GM10847 (cell line): ENCODE data around the gene SIK2.

Experiments
- POLR2A ChIP-seq: IDR thresholded peaks from 2 replicates; pipeline ENCODE4 v1.6.1; 2011; ENCODE audit not compliant: insufficient read length; ENCODE audit errors: extremely low read depth

The SIK2 gene

DNA sequence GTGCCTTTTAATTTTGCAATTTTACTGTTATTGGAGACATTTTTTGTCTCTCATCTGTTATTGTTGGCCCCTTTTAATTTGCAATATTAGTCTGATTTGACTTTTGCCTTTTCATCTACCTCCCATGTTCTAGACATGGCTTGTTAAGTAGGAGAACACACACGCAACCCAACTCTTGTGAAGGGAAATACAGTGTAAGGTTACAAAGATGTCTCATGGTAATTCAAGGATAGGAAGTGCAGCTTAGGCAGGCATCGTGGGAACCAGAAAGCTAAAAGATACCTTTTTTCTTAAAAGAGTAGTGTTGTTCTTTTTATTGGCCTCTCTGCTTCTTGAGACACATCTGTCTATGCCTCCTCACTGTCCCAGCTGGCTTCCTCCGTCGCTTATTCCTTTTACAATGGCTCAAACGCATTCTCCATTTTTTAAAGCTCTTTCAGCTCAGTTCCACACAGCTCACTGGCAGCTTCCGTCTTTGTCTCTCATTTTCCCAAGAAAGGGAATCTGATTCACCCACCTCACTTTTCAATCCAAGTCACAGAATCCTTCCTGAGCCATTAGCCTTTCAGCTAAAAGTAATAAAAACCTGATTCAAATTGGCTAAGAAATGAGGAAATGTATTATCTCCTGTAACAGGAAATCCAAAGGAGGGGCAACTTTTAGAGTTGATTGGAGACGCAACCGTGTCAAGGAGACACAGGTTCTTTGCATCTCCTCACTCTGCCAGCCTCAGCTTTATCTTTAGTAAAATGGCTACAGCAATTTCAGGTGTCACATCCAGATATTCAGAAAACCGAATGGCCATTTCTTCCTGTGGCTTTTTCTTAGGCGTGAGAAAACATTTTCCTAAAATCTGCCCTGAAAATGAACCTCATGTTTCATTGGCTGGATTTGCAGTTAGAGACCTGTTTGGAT, 57.2 kb downstream of the SIK2 start:
- no peak for TF ChIP-seq POLR2A

DNA sequence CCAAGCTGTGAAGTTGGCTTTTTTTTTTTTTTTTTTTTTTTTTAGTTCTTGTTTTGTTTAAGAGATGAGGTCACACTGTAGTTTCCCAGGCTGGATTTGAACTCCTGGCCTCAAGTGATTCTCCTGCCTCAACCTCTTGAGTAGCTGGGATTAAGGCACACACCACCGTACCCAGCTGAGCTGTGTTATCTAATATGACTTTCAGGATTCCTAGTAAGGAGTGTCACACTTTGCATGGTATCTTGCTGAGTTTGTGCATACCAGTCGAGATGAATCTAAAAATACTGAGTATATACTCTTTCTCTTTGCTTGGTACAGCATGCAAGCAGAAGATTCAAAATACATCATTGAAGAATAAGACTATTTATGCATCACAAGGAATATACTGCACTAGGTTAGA, 58.6 kb downstream of the SIK2 start:
- TF ChIP-seq POLR2A, result no peak

DNA sequence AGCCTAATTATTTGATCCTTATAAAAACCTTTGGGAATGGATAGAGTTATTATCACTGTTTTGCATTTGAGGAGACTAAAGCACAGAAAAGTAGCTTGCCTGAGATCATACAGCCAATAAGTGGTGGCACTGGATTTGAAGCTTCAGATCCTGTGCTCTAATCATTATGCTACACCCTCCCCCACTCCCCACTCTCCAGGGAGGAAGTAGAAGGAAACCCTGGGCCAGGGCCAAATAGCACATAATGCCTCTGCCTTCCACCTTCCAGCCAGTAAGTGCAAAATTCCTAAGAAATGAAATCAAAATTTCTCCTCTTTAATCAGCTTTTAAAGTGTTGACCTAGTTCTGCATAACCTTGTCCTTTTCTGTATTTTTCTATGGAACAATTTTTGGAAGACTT, 61.6 kb downstream of the SIK2 start:
- TF ChIP-seq POLR2A, result no peak

DNA sequence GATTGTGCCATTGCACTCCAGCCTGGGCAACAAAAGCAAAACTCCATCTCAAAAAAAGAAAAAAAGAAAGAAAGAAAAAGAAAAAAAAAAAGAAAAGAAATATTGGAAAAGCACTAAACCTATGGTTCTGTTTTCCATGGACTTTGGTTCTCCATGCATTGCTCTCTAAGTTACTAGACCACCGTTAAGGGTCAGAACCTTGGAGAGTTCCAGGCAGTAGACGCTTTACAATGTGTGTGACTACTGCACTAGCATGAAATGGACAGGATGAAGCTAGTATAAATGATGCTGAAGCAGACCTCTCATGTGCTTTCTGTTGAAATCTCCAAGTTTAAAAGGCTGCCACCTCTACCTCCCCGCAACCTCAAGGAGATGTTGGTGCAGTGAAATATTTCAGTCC, 63.5 kb downstream of the SIK2 start:
- TF ChIP-seq POLR2A, result no peak

DNA sequence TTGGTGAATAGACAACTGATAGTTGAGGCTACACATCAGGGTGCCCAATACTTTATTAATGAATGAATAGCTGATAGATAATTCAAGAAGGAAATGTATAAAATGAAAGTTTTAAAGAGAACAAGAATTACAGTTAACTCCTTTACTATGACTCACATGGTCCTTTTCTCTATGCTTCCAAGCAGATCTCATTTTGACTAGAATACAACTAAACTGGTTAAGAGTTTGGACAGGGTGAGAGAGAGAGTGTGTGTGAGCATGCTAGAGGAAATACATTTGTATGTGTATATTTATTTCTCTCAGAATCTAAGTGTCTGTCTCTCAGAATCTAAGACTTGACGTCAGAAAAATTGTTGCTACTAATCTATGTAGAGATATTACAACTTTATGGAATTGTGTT, 66.7 kb downstream of the SIK2 start:
- no peak for TF ChIP-seq POLR2A

DNA sequence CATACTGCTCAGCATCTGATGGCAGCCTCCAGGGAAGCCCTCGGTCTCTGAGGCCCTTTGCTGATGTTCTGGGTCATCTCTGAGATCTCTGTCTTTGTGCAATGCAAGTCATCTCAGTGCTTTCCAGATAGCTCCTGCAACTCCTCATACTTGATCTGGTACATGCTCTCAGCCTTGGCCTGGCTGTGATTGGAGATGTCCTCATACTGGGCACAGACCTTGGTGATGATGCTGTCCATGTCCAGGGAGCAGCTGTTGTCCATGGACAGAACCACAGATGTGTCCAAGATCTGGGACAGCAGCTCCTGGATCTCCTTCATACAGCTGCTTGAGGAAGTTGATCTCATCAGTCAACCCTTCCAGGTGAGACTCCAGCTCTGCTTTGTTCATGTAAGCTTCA, 69.1 kb downstream of the SIK2 start:
- no peak for TF ChIP-seq POLR2A

DNA sequence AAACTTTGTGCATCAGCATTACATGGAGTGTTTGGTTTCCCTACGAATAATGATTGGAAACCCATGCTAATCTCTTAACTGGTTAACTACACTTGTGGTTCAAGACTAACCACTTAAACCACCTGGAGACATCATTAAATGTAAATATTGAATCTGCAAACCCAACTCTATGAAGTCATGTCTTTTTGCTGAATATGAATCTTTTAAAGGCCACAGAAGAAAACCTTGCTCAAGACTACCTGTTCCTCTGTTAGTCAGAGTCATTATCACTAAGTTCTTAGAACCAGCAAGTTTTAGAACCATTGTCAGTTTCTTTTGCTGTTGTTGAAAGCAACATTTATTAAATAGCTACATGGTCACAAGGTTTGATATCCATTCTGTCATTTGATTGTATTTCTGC, 70.7 kb downstream of the SIK2 start:
- TF ChIP-seq POLR2A, result no peak

DNA sequence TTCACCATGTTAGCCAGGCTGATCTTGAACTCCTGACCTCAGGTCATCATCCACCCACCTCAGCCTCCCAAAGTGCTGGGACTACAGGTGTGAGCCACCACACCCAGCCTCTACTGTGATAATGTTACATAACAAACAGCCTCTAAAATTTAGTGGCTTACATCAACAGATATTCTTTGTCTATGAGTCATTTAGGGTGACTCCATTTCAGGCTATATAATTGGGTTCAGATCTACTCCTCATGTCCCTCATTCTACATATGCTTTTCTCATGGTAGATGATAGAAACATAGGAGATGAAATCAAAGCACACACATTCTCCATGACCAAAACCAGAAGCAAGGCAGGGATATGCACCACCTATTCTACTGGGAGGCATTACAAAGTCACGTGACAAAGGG, 72.7 kb downstream of the SIK2 start:
- TF ChIP-seq POLR2A, result no peak

DNA sequence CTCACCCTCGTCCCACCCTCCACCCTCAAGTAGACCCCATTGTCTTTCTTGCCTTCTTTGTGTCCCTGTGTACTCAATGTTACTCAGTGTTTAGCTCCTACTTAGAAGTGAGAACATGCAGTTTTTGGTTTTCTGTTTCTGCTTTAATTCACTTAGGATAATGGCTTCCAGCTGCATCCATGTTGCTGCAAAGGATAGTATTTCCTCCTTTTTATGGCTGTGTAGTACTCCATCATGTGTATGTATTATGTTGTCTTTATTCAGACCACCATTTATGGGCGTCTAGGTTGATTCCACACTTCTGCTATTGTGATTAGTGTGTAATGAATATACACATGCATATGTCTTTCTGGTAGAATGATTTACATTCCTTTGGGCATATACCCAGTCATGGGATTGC, 73.6 kb downstream of the SIK2 start:
- TF ChIP-seq POLR2A, result no peak

DNA sequence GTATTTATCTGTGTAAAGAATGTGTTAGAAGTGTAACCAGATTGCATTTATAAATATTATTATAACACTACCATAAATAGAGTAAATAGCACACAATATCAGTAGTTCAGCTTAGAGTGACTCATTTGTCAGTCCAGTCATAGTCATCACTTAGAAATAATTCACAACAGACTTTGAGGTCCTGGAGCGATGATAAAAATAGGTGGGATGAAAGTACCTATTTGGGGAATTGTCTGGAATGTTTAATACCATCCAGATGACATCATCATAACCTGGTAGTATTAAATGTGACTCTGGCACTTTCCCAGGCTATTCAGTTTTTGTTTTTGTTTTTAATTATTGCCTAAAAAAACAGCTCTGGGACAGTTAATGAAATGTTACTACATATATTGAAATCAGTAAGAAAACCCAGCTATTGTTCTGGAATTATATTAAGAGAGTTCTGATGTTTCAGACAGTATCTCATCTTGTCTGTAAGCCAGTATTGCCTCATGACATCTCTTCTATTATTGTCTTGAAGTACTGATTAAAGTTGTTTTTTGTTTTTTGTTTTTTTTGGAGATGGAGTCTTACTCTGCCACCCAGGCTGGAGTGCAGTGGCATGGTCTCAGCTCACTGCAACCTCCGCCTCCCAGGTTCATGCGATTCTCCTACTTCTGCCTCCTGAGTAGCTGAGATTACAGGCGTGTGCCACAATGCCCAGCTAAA, 74.8 kb downstream of the SIK2 start:
- no peak for TF ChIP-seq POLR2A

DNA sequence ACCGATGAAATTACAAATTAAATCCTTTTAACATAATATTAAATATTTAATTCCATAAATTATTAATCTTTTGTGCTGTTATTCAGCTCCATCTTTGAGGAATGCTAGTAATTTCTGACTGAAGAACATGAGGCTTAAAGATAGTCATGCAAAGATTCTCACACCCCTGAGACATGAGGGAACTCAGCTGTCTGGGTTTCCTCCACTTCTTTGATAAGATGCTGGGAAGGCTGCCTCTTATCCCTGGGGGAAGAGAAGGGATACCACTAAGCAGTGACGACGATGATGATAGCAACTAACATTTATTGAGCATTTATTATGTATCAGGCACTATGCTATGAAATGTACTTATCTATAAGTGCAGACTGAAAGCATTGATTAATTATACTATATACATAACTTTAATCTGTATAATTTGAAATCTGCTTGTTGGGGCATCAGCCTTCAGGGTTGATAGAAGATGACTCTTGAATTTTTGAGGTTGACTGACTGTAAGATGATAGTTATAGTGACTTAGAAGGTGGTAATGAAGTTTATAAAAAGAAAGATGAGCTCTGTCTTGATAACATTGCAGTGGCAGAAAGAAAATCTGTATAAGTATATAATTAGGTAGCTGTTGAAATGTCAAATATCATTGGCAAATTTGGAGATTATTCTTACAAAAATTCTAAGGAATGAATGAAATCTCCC, 78.4 kb downstream of the SIK2 start:
- no peak for TF ChIP-seq POLR2A

DNA sequence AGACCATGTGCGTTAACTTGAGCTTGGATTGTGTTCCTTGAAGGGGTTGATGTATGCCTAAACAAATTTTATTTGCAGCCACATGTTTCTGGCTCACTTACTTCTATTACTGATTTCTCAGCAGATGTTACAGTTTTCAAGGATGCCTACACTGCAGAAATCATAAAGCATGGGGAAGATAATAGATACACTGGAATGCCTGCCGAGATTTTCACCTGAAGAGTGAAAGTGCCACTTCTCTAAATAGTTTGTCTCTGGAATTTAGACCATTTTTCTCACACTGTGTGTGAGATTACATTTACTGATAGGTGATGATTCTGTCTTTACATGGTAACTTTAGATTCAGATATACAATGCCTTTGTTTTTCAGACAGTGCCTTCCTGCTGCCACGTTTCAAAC, 81.6 kb downstream of the SIK2 start:
- TF ChIP-seq POLR2A, result no peak

DNA sequence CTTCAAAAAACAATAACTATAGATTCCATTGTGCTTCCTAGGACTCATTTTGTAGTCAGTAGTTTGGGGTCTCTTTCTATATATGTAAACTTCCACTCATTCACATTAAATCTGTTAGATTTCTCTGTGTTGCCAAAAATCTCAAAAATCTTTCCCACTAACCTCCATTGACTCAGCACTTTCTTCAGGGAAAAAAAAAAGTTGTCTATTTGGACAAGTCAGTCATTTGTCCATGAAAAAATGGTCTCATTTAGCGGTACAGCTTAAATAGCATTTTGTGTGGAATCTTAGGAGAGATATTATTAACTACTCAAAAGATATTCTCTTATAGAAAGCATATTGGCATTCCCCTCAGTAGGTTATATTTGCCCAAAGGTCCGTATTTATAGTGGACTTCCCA, 82.0 kb downstream of the SIK2 start:
- TF ChIP-seq POLR2A, result no peak

DNA sequence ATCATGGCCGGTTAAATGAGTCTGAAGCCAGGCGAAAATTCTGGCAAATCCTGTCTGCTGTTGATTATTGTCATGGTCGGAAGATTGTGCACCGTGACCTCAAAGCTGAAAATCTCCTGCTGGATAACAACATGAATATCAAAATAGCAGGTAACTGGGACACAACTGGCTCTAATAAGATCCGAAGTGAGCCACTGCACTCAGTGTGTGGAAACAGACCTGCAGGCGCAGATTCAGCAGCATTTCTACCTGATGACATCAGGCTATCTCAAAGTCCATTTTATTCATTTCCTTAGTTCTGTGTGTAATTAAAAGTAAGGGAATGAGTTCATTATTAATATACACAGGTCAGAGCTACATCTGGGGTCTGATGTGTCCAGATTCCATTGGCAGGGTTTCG, 85.8 kb downstream of the SIK2 start:
- no peak for TF ChIP-seq POLR2A

DNA sequence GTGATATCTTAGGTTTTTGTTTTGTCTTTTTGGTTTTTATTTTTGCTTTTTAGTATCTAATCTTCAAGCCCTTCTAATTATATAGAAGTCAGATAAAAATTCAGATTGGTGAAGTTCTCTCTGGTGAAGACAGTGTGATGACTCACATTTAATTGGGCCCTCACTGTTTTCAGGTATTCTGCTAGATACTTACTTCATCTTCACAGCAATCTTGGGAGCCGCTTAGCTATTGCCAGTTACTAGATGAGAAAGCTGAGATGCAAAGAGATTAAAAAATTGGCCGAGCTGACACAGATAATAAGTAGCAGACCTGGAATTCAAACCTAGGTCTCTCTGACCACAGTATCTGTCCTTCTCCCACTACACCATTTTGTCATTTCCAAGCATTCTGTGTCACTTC, 88.9 kb downstream of the SIK2 start:
- TF ChIP-seq POLR2A, result no peak

DNA sequence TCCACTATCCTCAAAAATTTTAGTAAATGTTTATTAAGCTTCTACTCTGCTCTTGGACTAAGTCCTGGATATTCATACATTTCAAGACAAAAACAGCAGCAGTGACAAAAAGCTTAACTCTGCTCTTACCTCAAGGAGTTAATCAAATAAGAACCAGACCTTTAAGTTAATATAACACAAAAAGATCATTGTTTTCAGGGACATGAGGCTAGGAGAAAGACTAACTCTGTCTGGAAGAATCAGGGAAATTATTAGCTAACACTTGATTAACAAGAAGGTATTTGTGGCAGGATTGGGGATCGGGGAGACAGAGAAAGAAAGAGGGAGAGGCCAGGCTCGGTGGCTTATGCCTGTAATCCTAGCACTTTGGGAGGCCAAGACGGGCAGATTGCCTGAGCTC, 89.5 kb downstream of the SIK2 start:
- TF ChIP-seq POLR2A, result no peak
